GM12892 (cell line): ENCODE data around the gene FTCDNL1.

Experiments used
- POLR2A ChIP-seq: IDR thresholded peaks from 2 replicates; pipeline ENCODE4 v1.6.1; 2011; ENCODE audit warnings: low read depth, low read length, control low read depth
- POLR2AphosphoS5 ChIP-seq: IDR thresholded peaks from 2 replicates; pipeline ENCODE4 v1.6.1; 2011; ENCODE audit warnings: low read depth, low read length, control low read depth

DNA sequence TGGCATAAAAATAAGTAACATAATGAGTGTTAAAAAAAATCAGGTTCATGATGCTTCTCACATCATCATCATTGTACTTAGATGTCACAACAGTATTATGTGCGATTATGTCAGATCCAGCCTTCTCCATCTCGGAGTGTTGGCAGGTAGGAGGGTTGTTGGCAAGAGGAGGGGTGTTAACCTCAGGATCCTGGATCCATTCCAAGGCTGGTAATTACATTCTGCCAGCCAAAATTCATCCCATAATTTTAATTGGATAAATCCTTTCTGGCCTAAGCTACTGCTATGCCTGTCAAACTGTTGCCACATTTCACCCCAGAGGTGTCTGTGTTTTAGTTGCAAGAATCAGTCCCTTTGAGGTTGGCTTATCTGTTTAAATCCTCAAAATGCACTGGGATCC lies 891 bp upstream of the FTCDNL1 start:
- TF ChIP-seq POLR2A (no peak), POLR2AphosphoS5 (no peak)
